HEK293 (cell line): ENCODE data around the gene C12orf57.

Experiments
- KLF10 ChIP-seq: fragments of 450-650 bp; IDR thresholded peaks from 2 replicates; pipeline ENCODE4 v1.5.1; 2018; ENCODE audit warnings: missing biosample characterization, mild to moderate bottlenecking, missing genetic modification characterization
- PRDM1 ChIP-seq: fragments of 450-650 bp; formaldehyde crosslinking; IDR thresholded peaks from 2 replicates; pipeline ENCODE4; 2016; ENCODE audit warnings: missing biosample characterization, missing genetic modification characterization
- ZNF350 ChIP-seq: fragments of 450-650 bp; formaldehyde crosslinking; IDR thresholded peaks from 2 replicates; pipeline ENCODE4 v1.5.0; 2017; ENCODE audit warnings: missing biosample characterization, mild to moderate bottlenecking, missing genetic modification characterization
- ZNF843 ChIP-seq: fragments of 450-650 bp; formaldehyde crosslinking; IDR thresholded peaks from 2 replicates; pipeline ENCODE4 v1.5.1; 2016; ENCODE audit warnings: missing biosample characterization, missing genetic modification characterization
- TF ChIP-seq, protein P1 (sequence below): fragments of 450-650 bp; formaldehyde crosslinking; IDR thresholded peaks from 2 replicates; pipeline ENCODE4 v1.5.1; 2016; ENCODE audit warnings: missing biosample characterization, missing genetic modification characterization

DNA sequence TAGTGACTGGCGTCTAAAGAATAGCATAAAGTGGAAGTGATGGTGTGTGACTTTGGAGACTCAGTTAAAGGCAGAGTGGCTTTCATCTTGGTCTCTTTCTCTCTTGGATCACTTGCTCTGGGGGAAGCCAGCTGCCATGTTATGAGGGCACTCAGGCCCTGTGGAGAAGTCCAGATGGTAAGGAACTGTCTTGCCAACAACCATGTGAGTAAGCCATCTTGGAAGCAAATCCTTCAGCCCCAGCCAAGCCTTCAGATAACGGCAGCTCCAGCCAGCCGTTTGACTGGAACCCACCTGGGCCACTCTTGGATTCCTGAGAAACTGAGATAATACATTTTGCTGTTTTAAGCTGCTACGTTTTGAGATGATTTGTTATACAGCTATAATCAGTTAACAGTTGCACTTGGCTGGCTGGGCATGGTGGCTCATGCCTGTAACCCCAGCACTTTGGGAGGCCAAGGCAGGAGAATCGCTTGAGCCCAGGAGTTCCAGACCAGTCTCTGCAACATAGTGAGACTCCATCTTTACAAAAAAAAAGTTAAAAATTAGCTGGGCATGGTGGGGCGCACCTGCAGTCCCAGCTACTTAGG is 46.9 kb upstream of the C12orf57 start:
- TF ChIP-seq PRDM1 (tag by site-specific recombination) (no peak), KLF10 (tag by site-specific recombination) (no peak), ZNF350 (tag by site-specific recombination) (no peak), ZNF843 (no peak)
- TF ChIP-seq, protein P1, sequence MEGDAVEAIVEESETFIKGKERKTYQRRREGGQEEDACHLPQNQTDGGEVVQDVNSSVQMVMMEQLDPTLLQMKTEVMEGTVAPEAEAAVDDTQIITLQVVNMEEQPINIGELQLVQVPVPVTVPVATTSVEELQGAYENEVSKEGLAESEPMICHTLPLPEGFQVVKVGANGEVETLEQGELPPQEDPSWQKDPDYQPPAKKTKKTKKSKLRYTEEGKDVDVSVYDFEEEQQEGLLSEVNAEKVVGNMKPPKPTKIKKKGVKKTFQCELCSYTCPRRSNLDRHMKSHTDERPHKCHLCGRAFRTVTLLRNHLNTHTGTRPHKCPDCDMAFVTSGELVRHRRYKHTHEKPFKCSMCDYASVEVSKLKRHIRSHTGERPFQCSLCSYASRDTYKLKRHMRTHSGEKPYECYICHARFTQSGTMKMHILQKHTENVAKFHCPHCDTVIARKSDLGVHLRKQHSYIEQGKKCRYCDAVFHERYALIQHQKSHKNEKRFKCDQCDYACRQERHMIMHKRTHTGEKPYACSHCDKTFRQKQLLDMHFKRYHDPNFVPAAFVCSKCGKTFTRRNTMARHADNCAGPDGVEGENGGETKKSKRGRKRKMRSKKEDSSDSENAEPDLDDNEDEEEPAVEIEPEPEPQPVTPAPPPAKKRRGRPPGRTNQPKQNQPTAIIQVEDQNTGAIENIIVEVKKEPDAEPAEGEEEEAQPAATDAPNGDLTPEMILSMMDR (tag by site-specific recombination) = no peak
